H1 (cell line): ENCODE results near the gene ZNF100. TPM values are rescaled to one million over a fixed set of nuclear protein-coding genes. Genes with fewer than 3 reads are reported as not detected.
A peak's percentile ranks its signal among the peaks of the same experiment; 100 is the strongest.

ENCODE experiments used
- CTCF ChIA-PET: fragments of 300-600 bp; sonication (Branson Sonifier 250); formaldehyde crosslinking; loops from one replicate; lab custom pipeline; 2021; ENCODE audit not compliant: partially characterized antibody; lab: Charles Lee
- POLR2A ChIA-PET: fragments of 300-600 bp; sonication (Branson Sonifier 250); formaldehyde crosslinking; loops from one replicate; lab custom pipeline; 2021; ENCODE audit warnings: inconsistent platforms; ENCODE audit not compliant: partially characterized antibody; lab: Charles Lee
- DNase-seq, 2 experiments: peaks; one replicate each; pipeline versions ENCODE4 v3.0.0 to v3.0.0-alpha.2; 2010 to 2022; ENCODE audit warnings: low spot score in 2 of 2, low read depth in 1 of 2, mixed read lengths in 1 of 2
- FAIRE-seq: peaks from 2 replicates; lab custom pipeline; 2011; peaks lifted over from hg19 to GRCh38; lab: Jason Lieb, UNC
- H2AFZ ChIP-seq: 2 replicates; pipeline ENCODE4 v1.8.1; 2012; ENCODE audit warnings: low read length, inconsistent platforms
- H2AK5ac ChIP-seq: 2 replicates; pipeline ENCODE4 v1.6.1; 2013; ENCODE audit warnings: low read depth, low read length
- H2BK120ac ChIP-seq: replicated peaks from 2 replicates; pipeline ENCODE3; 2013; ENCODE audit warnings: low read depth, low read length, inconsistent platforms
- H2BK12ac ChIP-seq: 2 replicates; pipeline ENCODE4 v1.6.1; 2013; ENCODE audit warnings: low read depth, low read length
- H2BK15ac ChIP-seq: 2 replicates; pipeline ENCODE4 v1.6.1; 2013; ENCODE audit warnings: low read length
- H2BK20ac ChIP-seq: 2 replicates; pipeline ENCODE4 v1.6.1; 2013; ENCODE audit warnings: low read length
- H2BK5ac ChIP-seq: 2 replicates; pipeline ENCODE4 v1.6.1; 2013; ENCODE audit warnings: low read depth, low read length
- H3K14ac ChIP-seq: 2 replicates; pipeline ENCODE4 v1.6.1; 2013; ENCODE audit warnings: inconsistent platforms; ENCODE audit not compliant: insufficient read length
- H3K18ac ChIP-seq: 2 replicates; pipeline ENCODE4 v1.6.1; 2013; ENCODE audit warnings: low read length; ENCODE audit errors: extremely low read depth
- H3K23ac ChIP-seq: 2 replicates; pipeline ENCODE4 v1.6.1; 2013; ENCODE audit warnings: inconsistent platforms; ENCODE audit not compliant: insufficient read length
- H3K23me2 ChIP-seq: 2 replicates; pipeline ENCODE4 v1.6.1; 2013; ENCODE audit warnings: low read depth, low read length
- H3K27ac ChIP-seq: 2 replicates; pipeline ENCODE4 v1.6.1; 2011; ENCODE audit warnings: low read depth, low read length, inconsistent platforms
- H3K27me3 ChIP-seq, 4 experiments: replicated peaks in 1 of 4; 1 replicate in 1 of 4; 2 replicates in 3 of 4; pipeline versions ENCODE4 v1.6.1 to v1.8.1; 2011 to 2013; ENCODE audit warnings: low read length in 3 of 4, mild to moderate bottlenecking in 3 of 4, inconsistent platforms in 2 of 4, mixed read lengths in 2 of 4, moderate library complexity in 1 of 4; ENCODE audit not compliant: control insufficient read depth in 3 of 4, insufficient read depth in 3 of 4; ENCODE audit errors: extremely low read depth in 1 of 4
- H3K36me3 ChIP-seq, 4 experiments: 2 replicates each; pipeline versions ENCODE4 v1.6.1 to v1.8.1; 2011 to 2013; ENCODE audit warnings: mild to moderate bottlenecking in 4 of 4, low read length in 3 of 4, moderate library complexity in 2 of 4, control low read depth in 1 of 4, inconsistent platforms in 1 of 4; ENCODE audit not compliant: insufficient read depth in 4 of 4, control insufficient read depth in 2 of 4
- H3K4ac ChIP-seq: replicated peaks from 2 replicates; pipeline ENCODE3; 2013; ENCODE audit warnings: low read length, low read depth, mixed read lengths, inconsistent platforms; ENCODE audit not compliant: insufficient read length
- H3K4me1 ChIP-seq, 4 experiments: replicated peaks in 1 of 4; 1 replicate in 1 of 4; 2 replicates in 3 of 4; pipeline versions ENCODE4 v1.6.1 to v1.8.1; 2011 to 2013; ENCODE audit warnings: low read length in 3 of 4, inconsistent platforms in 2 of 4, mixed read lengths in 1 of 4; ENCODE audit not compliant: insufficient read depth in 4 of 4, control insufficient read depth in 3 of 4
- H3K4me2 ChIP-seq, 2 experiments: 2 replicates each; pipeline versions ENCODE4 v1.6.1 to v1.8.1; 2011 to 2013; ENCODE audit warnings: low read depth in 2 of 2, low read length in 2 of 2, control low read depth in 1 of 2, inconsistent platforms in 1 of 2, mild to moderate bottlenecking in 1 of 2; ENCODE audit not compliant: insufficient read depth in 1 of 2
- H3K4me3 ChIP-seq, 4 experiments: fragments of 200-600, 300-600 bp in 1 of 4; sonication (generic), shearing (Covaris generic), sonication (Bioruptor Twin) in 1 of 4; 2 replicates each; pipeline versions ENCODE4 v1.5.1 to v1.8.1; 2011 to 2016; ENCODE audit warnings: low read length in 4 of 4, low read depth in 3 of 4, control low read depth in 2 of 4, inconsistent platforms in 2 of 4, mild to moderate bottlenecking in 2 of 4, mixed read lengths in 1 of 4, moderate library complexity in 1 of 4; ENCODE audit not compliant: insufficient read depth in 2 of 4; ENCODE audit errors: extremely low read depth in 1 of 4
- H3K56ac ChIP-seq: replicated peaks from 2 replicates; pipeline ENCODE3; 2013; ENCODE audit warnings: low read depth, mild to moderate bottlenecking, mixed read lengths, low read length, inconsistent platforms; ENCODE audit not compliant: insufficient read length
- H3K79me1 ChIP-seq: 2 replicates; pipeline ENCODE4 v1.6.1; 2013; ENCODE audit warnings: low read depth, low read length, control low read depth
- H3K79me2 ChIP-seq, 2 experiments: 2 replicates each; pipeline versions ENCODE4 v1.6.1 to v1.8.1; 2012 to 2013; ENCODE audit warnings: low read length in 2 of 2, mild to moderate bottlenecking in 2 of 2, inconsistent platforms in 1 of 2; ENCODE audit not compliant: insufficient read depth in 2 of 2, control insufficient read depth in 1 of 2
- H3K9ac ChIP-seq, 4 experiments: replicated peaks in 1 of 4; 1 replicate in 1 of 4; 2 replicates in 3 of 4; pipeline versions ENCODE4 v1.6.1 to v1.8.1; 2011 to 2013; ENCODE audit warnings: low read depth in 3 of 4, low read length in 3 of 4, control low read depth in 2 of 4, mild to moderate bottlenecking in 2 of 4, moderate library complexity in 2 of 4, inconsistent platforms in 1 of 4; ENCODE audit errors: extremely low read depth in 1 of 4
- H3K9me3 ChIP-seq, 2 experiments: 2 replicates each; pipeline versions ENCODE4 v1.6.1 to v1.8.1; 2012 to 2013; ENCODE audit warnings: mild to moderate bottlenecking in 2 of 2, moderate library complexity in 2 of 2, control low read depth in 1 of 2, inconsistent platforms in 1 of 2, low read depth in 1 of 2, low read length in 1 of 2, mixed read lengths in 1 of 2; ENCODE audit not compliant: insufficient read depth in 2 of 2
- H4K20me1 ChIP-seq, 2 experiments: replicated peaks in 1 of 2; 2 replicates each; pipeline versions ENCODE3 to v1.8.1; 2011 to 2013; ENCODE audit warnings: inconsistent platforms in 2 of 2, low read length in 2 of 2, mild to moderate bottlenecking in 1 of 2; ENCODE audit not compliant: insufficient read depth in 2 of 2, control insufficient read depth in 1 of 2
- H4K5ac ChIP-seq: 2 replicates; pipeline ENCODE4 v1.6.1; 2013; ENCODE audit warnings: low read length, low read depth, mixed read lengths, inconsistent platforms; ENCODE audit not compliant: insufficient read length
- H4K8ac ChIP-seq: 2 replicates; pipeline ENCODE4 v1.8.0; 2013; ENCODE audit warnings: mild to moderate bottlenecking, moderate library complexity, low read length, inconsistent platforms; ENCODE audit not compliant: insufficient read depth; ENCODE audit errors: extremely low read depth
- H4K91ac ChIP-seq: replicated peaks from 2 replicates; pipeline ENCODE3; 2013; ENCODE audit warnings: low read length, mixed read lengths, inconsistent platforms; ENCODE audit not compliant: insufficient read length
- BRCA1 ChIP-seq: IDR thresholded peaks from 2 replicates; pipeline ENCODE4 v1.6.1; 2012; ENCODE audit warnings: low read depth, low read length, improper control_type of control experiment
- EP300 ChIP-seq, 2 experiments: IDR thresholded peaks; 1 replicate in 1 of 2; 2 replicates in 1 of 2; pipeline ENCODE4 v1.6.1; 2011 to 2012; ENCODE audit warnings: low read depth in 2 of 2, low read length in 2 of 2, mild to moderate bottlenecking in 2 of 2, borderline replicate concordance in 1 of 2, inconsistent platforms in 1 of 2, moderate library complexity in 1 of 2
- EZH2 ChIP-seq: fragments of 200-600 bp; sonication (generic); IDR thresholded peaks from 2 replicates; pipeline ENCODE4 v1.7.1; 2012; ENCODE audit warnings: low read depth, mild to moderate bottlenecking, moderate library complexity, low read length, inconsistent platforms; ENCODE audit not compliant: severe bottlenecking
- HDAC2 ChIP-seq, 2 experiments: fragments of 300-600 bp in 1 of 2; sonication (generic) in 1 of 2; IDR thresholded peaks; 2 replicates each; pipeline ENCODE4 v1.6.1; 2011 to 2012; ENCODE audit warnings: low read depth in 2 of 2, low read length in 2 of 2, mild to moderate bottlenecking in 2 of 2, moderate library complexity in 2 of 2, borderline replicate concordance in 1 of 2, inconsistent platforms in 1 of 2
- HDAC6 ChIP-seq: IDR thresholded peaks from one replicate; pipeline ENCODE4 v1.7.1; 2012; ENCODE audit warnings: low read depth, mild to moderate bottlenecking, inconsistent platforms, low read length, moderate library complexity
- KDM1A ChIP-seq: fragments of 200-600, 300-600 bp; sonication (generic); IDR thresholded peaks from 2 replicates; pipeline ENCODE4 v1.7.1; 2016; ENCODE audit warnings: mild to moderate bottlenecking, low read length, borderline replicate concordance
- MAFK ChIP-seq: IDR thresholded peaks from 2 replicates; pipeline ENCODE4 v1.6.1; 2012; ENCODE audit warnings: low read depth, mild to moderate bottlenecking, improper control_type of control experiment, low read length
- PHF8 ChIP-seq: fragments of 200-600 bp; sonication (generic); conservative IDR thresholded peaks from 2 replicates; pipeline ENCODE4 v1.7.1; 2012; ENCODE audit warnings: low read depth, mild to moderate bottlenecking, inconsistent platforms, low read length, moderate library complexity
- RXRA ChIP-seq: IDR thresholded peaks from 2 replicates; pipeline ENCODE4 v1.6.1; 2011; ENCODE audit warnings: low read depth, mild to moderate bottlenecking, low read length, moderate library complexity; ENCODE audit not compliant: insufficient read depth
- SIX5 ChIP-seq: IDR thresholded peaks from 2 replicates; pipeline ENCODE4 v1.6.1; 2011; ENCODE audit warnings: mild to moderate bottlenecking, low read depth, low read length
- SP2 ChIP-seq: IDR thresholded peaks from 2 replicates; pipeline ENCODE4 v1.6.1; 2012; ENCODE audit warnings: mild to moderate bottlenecking, low read length, inconsistent platforms
- SUZ12 ChIP-seq: fragments of 200-600 bp; sonication (generic); IDR thresholded peaks from 2 replicates; pipeline ENCODE4 v1.6.1; 2012; ENCODE audit warnings: mild to moderate bottlenecking, inconsistent platforms, low read length, moderate library complexity, mixed read lengths
- TAF7 ChIP-seq: optimal IDR thresholded peaks from 2 replicates; pipeline ENCODE3; 2011; ENCODE audit warnings: low read depth, mild to moderate bottlenecking, inconsistent platforms, low read length, moderate library complexity, borderline replicate concordance
- TCF12 ChIP-seq: IDR thresholded peaks from 2 replicates; pipeline ENCODE4 v1.6.1; 2011; ENCODE audit warnings: low read depth, mild to moderate bottlenecking, low read length
- WGBS, 2 experiments: shearing (Covaris generic) in 1 of 2; methylation state at CpG; one replicate each; pipeline versions ENCODE4 v1.1.6 to v1.1.7; 2013 to 2015; ENCODE audit warnings: low lambda C conversion rate in 2 of 2, mixed read lengths in 2 of 2, inconsistent platforms in 1 of 2, low coverage in 1 of 2, missing lambda C conversion rate in 1 of 2; ENCODE audit not compliant: insufficient replicate concordance in 2 of 2, insufficient coverage in 1 of 2, insufficient read length in 1 of 2; ENCODE audit errors: extremely low coverage in 1 of 2, missing lambda C conversion rate in 1 of 2; 5-methylcytosine and 5-hydroxymethylcytosine counted together
- polyA plus RNA-seq, 7 experiments: library from polyadenylated mRNA; depleted of rRNA in 3 of 7; stranded (reverse) in 5 of 7; unstranded in 2 of 7; fragments of >200 nt in 5 of 7; fragments of 200-250 nt in 2 of 7; gene quantifications; 1 replicate in 5 of 7; 2 replicates in 1 of 7; 4 replicates in 1 of 7; pipeline versions ENCODE4 v1.2.1 to v1.2.3, GENCODE V29; 2011 to 2013; ENCODE audit warnings: missing spikeins in 2 of 7, mixed read lengths in 2 of 7
- total RNA-seq: library from RNA; stranded (reverse); fragmentation: NEBNext Ultra II Directional; extraction: Animal tissue kit (Norgen Biotek cat#: 25700); gene quantifications from 2 replicates; pipeline ENCODE4 v1.2.1, GENCODE V29; 2021

ZNF100 gene
- total and polyA plus RNA-seq, 2 of the 8 experiments (the other 6 are each of a cell fraction or from before 2014, with no cell fraction given) = 4.9 to 30.8 TPM

DNA sequence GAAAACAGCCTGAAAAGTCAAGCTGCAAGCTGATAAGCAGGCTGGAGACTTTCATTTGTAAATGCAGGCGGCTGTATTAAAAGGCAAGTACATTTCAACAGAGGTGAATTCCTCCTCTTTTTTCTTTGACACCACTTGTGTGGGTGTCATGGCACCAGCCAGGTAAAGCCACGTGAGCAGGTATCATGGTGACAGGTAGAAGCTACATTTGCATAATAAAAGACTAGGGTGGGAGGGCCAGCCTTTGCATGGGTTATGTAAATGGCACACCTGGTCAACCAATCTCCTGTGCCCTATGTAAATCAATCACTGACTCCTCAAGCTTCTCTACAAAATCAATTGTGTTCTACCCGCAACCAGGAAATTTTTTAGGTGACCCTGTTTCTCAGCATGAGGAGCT is 68.2 kb downstream of the ZNF100 start:
- no peak overlapping the region for H2BK5ac ChIP-seq
- no peak overlapping the region for H3K27ac ChIP-seq
- no peak overlapping the region; a peak in 1 of 4 replicates for H3K4me2 ChIP-seq
- WGBS, 2 experiments = 21% methylated on average over 3 of the region's 3 CpGs; no CpG with 5 or more reads in 1 of the 2 experiments
- H3K23ac ChIP-seq = no peak overlapping the region
- no peaks in the 10 kb centered on the region for H3K23me2 ChIP-seq
- H3K79me1 ChIP-seq = no peaks in the 10 kb centered on the region
- peak; percentile 96 for FAIRE-seq
- H3K36me3 ChIP-seq = no peaks in the 10 kb centered on the region
- no peak overlapping the region for H2BK120ac ChIP-seq
- H4K20me1 ChIP-seq = no peaks in the 10 kb centered on the region
- no peak overlapping the region for H3K18ac ChIP-seq
- no peak overlapping the region for H2BK15ac ChIP-seq
- H4K91ac ChIP-seq = no peak overlapping the region
- H3K27me3 ChIP-seq = no peaks in the 10 kb centered on the region
- no peak overlapping the region for H2AFZ ChIP-seq
- no peaks in the 10 kb centered on the region for H3K9me3 ChIP-seq
- no peak overlapping the region for H4K8ac ChIP-seq
- H2AK5ac ChIP-seq = no peak overlapping the region
- no peak overlapping the region for H4K5ac ChIP-seq
- H2BK12ac ChIP-seq = no peak overlapping the region
- no peak overlapping the region for H3K9ac ChIP-seq
- CTCF ChIA-PET = interaction anchor here (1.2 to 1.8 kb wide), 2 partner anchors 215 to 236 kb away, joined by 3 to 14 read pairs; no protein-coding TSS in a partner anchor
- H3K4me1 ChIP-seq = peaks cover 0 to 6% (median 6%) of the 10 kb centered on the region in 4 experiments; a peak in 3 of 7 replicates
- no peaks in the 10 kb centered on the region for H3K79me2 ChIP-seq
- no peak overlapping the region for H3K56ac ChIP-seq
- H3K4ac ChIP-seq = no peak overlapping the region
- H3K14ac ChIP-seq = no peak overlapping the region
- POLR2A ChIA-PET = interaction anchor here (0.9 to 1.1 kb wide), 4 partner anchors 18 to 193 kb away, joined by 3 to 7 read pairs (median 4); partner anchors contain the start of genes ZNF100 and ZNF429
- peak overlapping the region in 1 of 4 experiments; percentile 34; a peak in 1 of 8 replicates for H3K4me3 ChIP-seq
- no peak overlapping the region for H2BK20ac ChIP-seq
- peak in 1 of 2 experiments; percentile 69 for DNase-seq
- no peak for TF ChIP-seq BRCA1
- no peak for TF ChIP-seq SP2
- no peak for TF ChIP-seq TCF12
- no peak for TF ChIP-seq MAFK
- TF ChIP-seq EP300 (IDR thresholded peaks at IDR 0.05; ENCODE audit: borderline replicate concordance in 1 of 2, low read depth in 2 of 2, low read length in 2 of 2) = no peak
- TF ChIP-seq EZH2 = no peak
- no peak for TF ChIP-seq KDM1A
- no peak for TF ChIP-seq HDAC6
- no peak for TF ChIP-seq SUZ12
- TF ChIP-seq SIX5 = no peak
- TF ChIP-seq RXRA = no peak
- TF ChIP-seq TAF7 = no peak
- no peak for TF ChIP-seq PHF8
- no peak for TF ChIP-seq HDAC2 (IDR thresholded peaks at IDR 0.05; ENCODE audit: borderline replicate concordance in 1 of 2, low read depth in 2 of 2, low read length in 2 of 2)
